Brain microvascular endothelial cell (primary cell): Measurements from ENCODE around the gene HS3ST3B1.

Source experiments
- DNase-seq: peaks from one replicate; pipeline ENCODE4 v3.0.0-alpha.2; 2020
- H3K27ac ChIP-seq: fragments of 250-450 bp; sonication (Bioruptor Pico); 2 replicates; pipeline ENCODE4 v1.5.1; 2020; ENCODE audit warnings: mild to moderate bottlenecking, moderate library complexity
- H3K27me3 ChIP-seq: fragments of 250-450 bp; sonication (Bioruptor Pico); replicated peaks from 2 replicates; pipeline ENCODE4 v1.5.1; 2020; ENCODE audit warnings: mild to moderate bottlenecking
- H3K36me3 ChIP-seq: fragments of 250-450 bp; sonication (Bioruptor Pico); replicated peaks from 2 replicates; pipeline ENCODE4 v1.5.1; 2020; ENCODE audit warnings: mild to moderate bottlenecking
- H3K4me3 ChIP-seq: 2 replicates; pipeline ENCODE4 v1.5.1; 2011; ENCODE audit warnings: low read depth, mild to moderate bottlenecking, control low read depth, low read length, moderate library complexity
- in situ Hi-C: cut with HindIII; loops from 2 replicates; pipeline ENCODE4 v1.10.0; 2017; ENCODE audit warnings: low sequenced_read_pairs, low pct_ligation_motif_present
- TF ChIP-seq, protein P1 (sequence below): IDR thresholded peaks from 2 replicates; pipeline ENCODE4 v1.5.1; 2011; ENCODE audit warnings: low read depth, mild to moderate bottlenecking, moderate library complexity, low read length, control low read depth, inconsistent platforms; ENCODE audit errors: missing control alignments

HS3ST3B1 gene

DNA sequence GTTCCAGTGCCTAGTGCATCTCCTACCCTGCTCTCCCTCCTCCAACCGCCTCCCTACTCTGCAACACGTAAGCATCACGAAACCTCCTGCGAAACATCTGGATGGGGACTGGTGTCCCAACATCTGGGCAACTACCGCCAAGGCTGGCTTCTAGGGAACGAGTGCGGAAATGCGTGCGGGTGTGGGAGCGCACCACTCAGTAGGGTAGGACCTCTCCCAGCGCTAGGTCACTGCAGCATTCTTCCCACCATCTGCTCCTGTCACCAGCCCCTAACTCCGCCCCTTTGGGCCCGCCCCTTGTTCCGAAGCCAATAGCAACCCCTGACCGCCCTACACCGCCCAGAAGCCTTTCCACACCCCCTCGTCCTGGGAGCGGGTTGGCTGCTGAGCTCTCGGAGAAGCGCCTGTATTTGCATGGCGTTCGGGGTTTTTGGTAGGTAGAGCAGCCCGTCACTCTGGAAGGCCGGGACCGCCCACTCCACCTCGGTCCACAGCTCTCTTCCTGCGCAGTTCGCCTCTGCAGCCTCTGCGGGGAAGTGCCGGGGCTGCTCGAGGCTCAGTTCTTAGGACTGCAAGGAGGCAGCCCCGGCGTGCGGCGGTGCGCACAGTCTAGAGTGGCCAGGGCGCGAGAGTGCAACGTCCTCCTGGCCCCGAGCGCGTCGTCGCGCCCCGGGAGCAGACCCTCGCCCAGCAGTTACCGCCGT lies at the start of gene HS3ST3B1:
Gene HS3ST3B1, plus strand, starts transcription at position 507 of the 704 bp plus-strand sequence. CDS start 438 bp downstream, outside the sequence.
- no peaks in the 10 kb centered on the region for H3K36me3 ChIP-seq
- H3K27me3 ChIP-seq = peaks cover 6% of the 10 kb centered on the region
- in situ Hi-C loops = loop anchor here (25.0 kb wide), 1 partner anchor 713 kb away; no protein-coding TSS in a partner anchor
- DNase-seq = peak; percentile 100
- H3K27ac ChIP-seq = peak within 1 kb of the TSS; percentile 38
- H3K4me3 ChIP-seq = peak within 1 kb of the TSS; percentile 90
- TF ChIP-seq, protein P1, sequence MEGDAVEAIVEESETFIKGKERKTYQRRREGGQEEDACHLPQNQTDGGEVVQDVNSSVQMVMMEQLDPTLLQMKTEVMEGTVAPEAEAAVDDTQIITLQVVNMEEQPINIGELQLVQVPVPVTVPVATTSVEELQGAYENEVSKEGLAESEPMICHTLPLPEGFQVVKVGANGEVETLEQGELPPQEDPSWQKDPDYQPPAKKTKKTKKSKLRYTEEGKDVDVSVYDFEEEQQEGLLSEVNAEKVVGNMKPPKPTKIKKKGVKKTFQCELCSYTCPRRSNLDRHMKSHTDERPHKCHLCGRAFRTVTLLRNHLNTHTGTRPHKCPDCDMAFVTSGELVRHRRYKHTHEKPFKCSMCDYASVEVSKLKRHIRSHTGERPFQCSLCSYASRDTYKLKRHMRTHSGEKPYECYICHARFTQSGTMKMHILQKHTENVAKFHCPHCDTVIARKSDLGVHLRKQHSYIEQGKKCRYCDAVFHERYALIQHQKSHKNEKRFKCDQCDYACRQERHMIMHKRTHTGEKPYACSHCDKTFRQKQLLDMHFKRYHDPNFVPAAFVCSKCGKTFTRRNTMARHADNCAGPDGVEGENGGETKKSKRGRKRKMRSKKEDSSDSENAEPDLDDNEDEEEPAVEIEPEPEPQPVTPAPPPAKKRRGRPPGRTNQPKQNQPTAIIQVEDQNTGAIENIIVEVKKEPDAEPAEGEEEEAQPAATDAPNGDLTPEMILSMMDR = peak; percentile 18

DNA sequence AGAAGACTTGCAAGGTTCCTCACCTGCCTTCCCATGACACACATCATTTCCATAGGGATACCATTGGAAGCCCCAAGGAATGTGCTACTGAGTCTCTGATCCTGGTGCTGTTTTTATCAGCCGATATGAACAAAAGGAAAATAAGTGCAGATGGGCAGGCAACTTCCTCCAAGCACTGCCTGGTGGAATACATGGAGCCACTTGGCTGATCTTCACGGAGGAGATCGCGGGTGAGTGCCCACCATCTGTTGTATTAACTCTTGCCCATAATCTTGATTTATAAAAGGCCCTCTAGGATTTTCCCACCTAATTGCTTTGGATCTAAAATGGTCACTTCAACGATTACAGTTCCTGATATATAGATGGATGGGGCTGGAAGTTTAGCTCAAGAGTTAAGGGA lies 39.5 kb upstream of the HS3ST3B1 start:
- TF ChIP-seq, protein P1 = no peak
- H3K36me3 ChIP-seq = no peaks in the 10 kb centered on the region
- no peaks in the 10 kb centered on the region for H3K27me3 ChIP-seq
- in situ Hi-C loops = no loop called here
- no peak overlapping the region for H3K4me3 ChIP-seq
- no peak overlapping the region for H3K27ac ChIP-seq
- DNase-seq = no peak

DNA sequence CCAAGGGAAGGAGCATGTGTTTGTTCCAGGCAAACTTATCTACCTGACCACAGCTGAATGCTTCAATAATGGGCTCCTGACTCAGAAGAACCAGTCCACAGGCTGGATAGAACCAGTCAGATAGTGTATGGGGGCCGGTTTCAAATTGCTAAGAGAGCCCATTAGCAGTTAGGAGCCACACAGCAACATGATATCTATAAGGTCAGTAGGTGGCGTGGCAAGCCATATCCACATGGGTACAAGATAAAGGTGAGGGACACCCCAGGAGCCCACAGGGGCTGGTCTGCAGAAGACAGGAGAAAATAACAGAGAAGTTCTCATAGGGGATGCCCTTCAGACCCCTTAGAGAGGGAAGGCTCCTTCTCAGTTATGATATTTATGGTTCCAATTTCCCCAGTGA lies 32.6 kb upstream of the HS3ST3B1 start:
- DNase-seq = no peak
- Histone ChIP-seq H3K4me3 (no peak overlapping the region), H3K36me3 (no peaks in the 10 kb centered on the region), H3K27me3 (no peaks in the 10 kb centered on the region), H3K27ac (no peak overlapping the region)
- TF ChIP-seq, protein P1 = no peak
- in situ Hi-C loops = no loop called here

DNA sequence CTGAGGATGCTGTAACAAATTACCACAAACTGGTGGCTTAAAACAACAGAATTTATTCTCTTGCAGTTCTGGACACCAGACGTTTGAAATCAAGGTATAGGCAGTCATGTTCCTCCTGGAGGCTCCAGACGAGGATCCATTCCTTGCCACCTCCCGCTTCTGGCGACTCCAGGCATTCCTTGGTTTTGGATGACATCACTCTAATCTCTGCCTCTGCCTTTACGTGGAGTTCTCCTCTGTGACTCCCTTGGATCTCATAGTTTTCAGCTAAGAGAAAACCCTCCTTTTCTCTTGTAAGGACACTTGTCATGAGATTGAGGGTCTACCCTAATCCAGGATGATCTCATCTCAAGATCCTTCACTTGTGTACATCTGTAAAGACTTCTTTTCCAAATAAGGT lies 31.4 kb upstream of the HS3ST3B1 start:
- in situ Hi-C loops = no loop called here
- no peak overlapping the region for H3K27ac ChIP-seq
- no peak for DNase-seq
- TF ChIP-seq, protein P1 = no peak
- H3K27me3 ChIP-seq = no peaks in the 10 kb centered on the region
- H3K36me3 ChIP-seq = no peaks in the 10 kb centered on the region
- no peak overlapping the region for H3K4me3 ChIP-seq

DNA sequence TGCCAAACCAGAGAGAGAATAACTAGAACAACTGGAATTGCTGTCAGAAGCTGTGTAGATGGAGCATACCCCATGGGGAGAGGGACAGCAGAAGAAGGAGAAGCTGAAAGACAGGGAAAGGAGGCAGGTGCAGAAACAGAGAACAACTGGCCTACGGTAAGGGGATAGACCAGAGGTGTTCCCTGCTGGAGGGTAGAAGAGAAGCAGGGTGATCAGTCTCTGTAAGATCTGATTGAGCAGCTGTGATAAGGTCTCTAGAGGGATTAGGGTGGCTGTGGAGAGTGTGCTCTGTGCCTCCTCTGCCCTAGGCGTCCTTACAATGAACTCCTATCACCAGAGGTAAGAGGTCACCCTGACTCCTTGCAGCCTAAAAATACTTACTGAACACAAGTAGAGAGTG lies 30.4 kb upstream of the HS3ST3B1 start:
- no peak overlapping the region for H3K4me3 ChIP-seq

More for the DNA sequence above, 30.4 kb upstream of the HS3ST3B1 start:
- DNase-seq = no peak
- H3K27me3 ChIP-seq = no peaks in the 10 kb centered on the region
- TF ChIP-seq, protein P1 = no peak
- no peaks in the 10 kb centered on the region for H3K36me3 ChIP-seq
- in situ Hi-C loops = no loop called here
- no peak overlapping the region for H3K27ac ChIP-seq
